Tibial nerve (tissue), 3 donors: ENCODE data around the gene PCLO.

Experiments used
- CTCF ChIP-seq, 5 experiments: fragments of 200-600 bp in 3 of 5; fragments of 450-650 bp in 2 of 5; sonication (generic) in 3 of 5; IDR thresholded peaks; one replicate each; pipeline ENCODE4 v1.5.1; 2016 to 2019; ENCODE audit warnings: antibody characterized with exemption in 5 of 5, mild to moderate bottlenecking in 3 of 5, moderate library complexity in 2 of 5
- POLR2A ChIP-seq, 2 donors: fragments of 450-650 bp; IDR thresholded peaks; one replicate each; pipeline ENCODE4 v1.6.1; 2017; ENCODE audit warnings: antibody characterized with exemption in 2 of 2, mild to moderate bottlenecking in 2 of 2, moderate library complexity in 2 of 2

DNA sequence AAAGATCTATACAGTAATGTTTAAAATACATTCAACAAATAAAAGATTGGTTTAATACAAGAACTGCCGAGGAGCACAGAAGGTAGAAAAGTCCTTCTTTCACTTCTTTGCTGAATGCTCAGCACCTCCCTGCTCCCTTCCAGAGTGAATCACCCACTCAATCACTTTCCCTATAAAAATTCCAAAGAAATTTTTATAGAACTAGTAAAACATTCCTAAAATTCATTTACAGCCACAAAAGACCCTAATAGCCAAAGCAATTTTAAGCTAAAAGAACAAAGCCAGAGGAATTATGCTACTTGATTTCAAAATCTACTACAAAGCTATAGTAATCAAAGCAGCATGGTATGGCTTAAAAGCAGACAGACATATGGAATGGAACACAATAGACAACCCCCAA lies 320.9 kb downstream of the PCLO start:
- TF ChIP-seq POLR2A (IDR thresholded peaks at IDR 0.05) (no peak), CTCF (IDR thresholded peaks at IDR 0.05) (no peak)
